Right renal cortex interstitium (tissue), 3 donors: ENCODE measurements around the gene SLIT1. TPM values are rescaled to one million over a fixed set of nuclear protein-coding genes. Genes with fewer than 3 reads are reported as not detected.

Experiments used
- DNase-seq, 3 donors: peaks; one replicate each; pipeline ENCODE4 v3.0.0-alpha.2; 2013; ENCODE audit warnings: low read depth in 3 of 3, low spot score in 2 of 3
- polyA plus RNA-seq, 3 donors: library from polyadenylated mRNA; unstranded; fragments of 120-200 nt; gene quantifications; one replicate each; pipeline ENCODE4 v1.2.1, GENCODE V29; 2013; ENCODE audit not compliant: insufficient read length in 3 of 3

Gene SLIT1
- polyA plus RNA-seq, 3 donors, result 5.6 to 6.7 (median 5.8) TPM

- DNase-seq, result no peak
These were observed 19.3 kb upstream of the SLIT1 start for GRCh38 chr10:97204826-97205679.

- no peak for DNase-seq
These were observed 17.5 kb upstream of the SLIT1 start for GRCh38 chr10:97203220-97203619.

GRCh38 chr10:97200616-97201015, 14.9 kb upstream of the SLIT1 start:
- no peak for DNase-seq

GRCh38 chr10:97199152-97199551, 13.4 kb upstream of the SLIT1 start:
- DNase-seq, result no peak

GRCh38 chr10:97197030-97197500, 11.3 kb upstream of the SLIT1 start:
- DNase-seq, result no peak

- DNase-seq, result no peak
These were observed 10.7 kb upstream of the SLIT1 start for GRCh38 chr10:97196223-97197029.

- DNase-seq, result no peak
These were observed 10.0 kb upstream of the SLIT1 start for GRCh38 chr10:97195706-97196222.

- no peak for DNase-seq
These were observed 7.2 kb upstream of the SLIT1 start for GRCh38 chr10:97192952-97193435.

GRCh38 chr10:97190450-97190849, 4.7 kb upstream of the SLIT1 start:
- no peak for DNase-seq

GRCh38 chr10:97188261-97188711, 2.5 kb upstream of the SLIT1 start:
- no peak for DNase-seq

- no peak for DNase-seq
These were observed 1.2 kb upstream of the SLIT1 start for GRCh38 chr10:97186911-97187310.

- no peak for DNase-seq
These were observed 811 bp downstream of the SLIT1 start for GRCh38 chr10:97184971-97185325.

- no peak for DNase-seq
These were observed 2.4 kb downstream of the SLIT1 start for GRCh38 chr10:97183314-97183713.

- no peak for DNase-seq
These were observed 3.3 kb downstream of the SLIT1 start for GRCh38 chr10:97182288-97182990.

- DNase-seq, result no peak
These were observed 4.8 kb downstream of the SLIT1 start for GRCh38 chr10:97180986-97181385.

GRCh38 chr10:97180363-97180755, 5.4 kb downstream of the SLIT1 start:
- DNase-seq, result no peak

GRCh38 chr10:97179731-97180362, 5.9 kb downstream of the SLIT1 start:
- DNase-seq, result no peak

GRCh38 chr10:97179311-97179710, 6.4 kb downstream of the SLIT1 start:
- no peak for DNase-seq

- DNase-seq, result no peak
These were observed 7.7 kb downstream of the SLIT1 start for GRCh38 chr10:97178074-97178473.

- no peak for DNase-seq
These were observed 9.5 kb downstream of the SLIT1 start for GRCh38 chr10:97176226-97176625.
